ENCODE measurements around the gene CAPN14. TPM values are rescaled to one million over a fixed set of nuclear protein-coding genes. Genes with fewer than 3 reads are reported as not detected.

Gene CAPN14
- total RNA-seq, 1 donor from 2014 or later = 0.47 TPM

GRCh38 chr2:31150120-31150670 is 67.1 kb downstream of the CAPN14 start:
- no peak for TF ChIP-seq CTCF (conservative IDR thresholded peaks at IDR 0.05)
- H3K4me3 Mint-ChIP-seq = no peak overlapping the region
- H3K4me1 Mint-ChIP-seq = peaks cover 6% of the 10 kb centered on the region
- H3K27ac Mint-ChIP-seq (ENCODE audit: unreplicated experiment) = no peak overlapping the region
- no peak for DNase-seq (ENCODE audit: low read depth, low spot score)
- H3K27me3 Mint-ChIP-seq (ENCODE audit: low read depth) = peaks cover 18% of the 10 kb centered on the region
- no peaks in the 10 kb centered on the region for H3K9me3 Mint-ChIP-seq
- no peaks in the 10 kb centered on the region for H3K36me3 Mint-ChIP-seq (ENCODE audit: low read depth)

GRCh38 chr2:31148514-31148913 is 68.8 kb downstream of the CAPN14 start:
- H3K27ac Mint-ChIP-seq (ENCODE audit: unreplicated experiment) = no peak overlapping the region
- DNase-seq (ENCODE audit: low read depth, low spot score) = no peak
- no peaks in the 10 kb centered on the region for H3K9me3 Mint-ChIP-seq
- H3K4me1 Mint-ChIP-seq = peaks cover 6% of the 10 kb centered on the region
- H3K4me3 Mint-ChIP-seq = no peak overlapping the region
- H3K27me3 Mint-ChIP-seq (ENCODE audit: low read depth) = peaks cover 24% of the 10 kb centered on the region
- no peak for TF ChIP-seq CTCF (conservative IDR thresholded peaks at IDR 0.05)
- no peaks in the 10 kb centered on the region for H3K36me3 Mint-ChIP-seq (ENCODE audit: low read depth)

GRCh38 chr2:31147645-31148044 is 69.7 kb downstream of the CAPN14 start:
- H3K27me3 Mint-ChIP-seq (ENCODE audit: low read depth) = peaks cover 25% of the 10 kb centered on the region
- H3K4me1 Mint-ChIP-seq = peaks cover 6% of the 10 kb centered on the region
- no peak overlapping the region for H3K4me3 Mint-ChIP-seq
- H3K36me3 Mint-ChIP-seq (ENCODE audit: low read depth) = no peaks in the 10 kb centered on the region
- H3K27ac Mint-ChIP-seq (ENCODE audit: unreplicated experiment) = no peak overlapping the region
- TF ChIP-seq CTCF (conservative IDR thresholded peaks at IDR 0.05) = no peak
- no peaks in the 10 kb centered on the region for H3K9me3 Mint-ChIP-seq
- no peak for DNase-seq (ENCODE audit: low read depth, low spot score)

- peaks cover 55% of the 10 kb centered on the region for H3K27me3 Mint-ChIP-seq (ENCODE audit: low read depth)
- no peak overlapping the region for H3K27ac Mint-ChIP-seq (ENCODE audit: unreplicated experiment)
- TF ChIP-seq CTCF (conservative IDR thresholded peaks at IDR 0.05) = no peak
- no peak for DNase-seq (ENCODE audit: low read depth, low spot score)
- H3K36me3 Mint-ChIP-seq (ENCODE audit: low read depth) = no peaks in the 10 kb centered on the region
- peaks cover 9% of the 10 kb centered on the region for H3K4me1 Mint-ChIP-seq
- H3K4me3 Mint-ChIP-seq = no peak overlapping the region
- no peaks in the 10 kb centered on the region for H3K9me3 Mint-ChIP-seq
These were observed 75.2 kb downstream of the CAPN14 start for GRCh38 chr2:31142110-31142509.

- TF ChIP-seq CTCF (conservative IDR thresholded peaks at IDR 0.05) = no peak
- no peaks in the 10 kb centered on the region for H3K9me3 Mint-ChIP-seq
- no peak for DNase-seq (ENCODE audit: low read depth, low spot score)
- no peaks in the 10 kb centered on the region for H3K36me3 Mint-ChIP-seq (ENCODE audit: low read depth)
- peaks cover 61% of the 10 kb centered on the region for H3K27me3 Mint-ChIP-seq (ENCODE audit: low read depth)
- no peak overlapping the region for H3K4me3 Mint-ChIP-seq
- H3K27ac Mint-ChIP-seq (ENCODE audit: unreplicated experiment) = no peak overlapping the region
- peaks cover 14% of the 10 kb centered on the region for H3K4me1 Mint-ChIP-seq
These were observed 75.8 kb downstream of the CAPN14 start for GRCh38 chr2:31141443-31142085.
